IMR-90 (cell line): ENCODE results near the gene IGHMBP2.

Source experiments
- BHLHE40 ChIP-seq: fragments of 150-350 bp; IDR thresholded peaks from 2 replicates; pipeline ENCODE4 v1.6.1; 2016; ENCODE audit warnings: mild to moderate bottlenecking, low read depth, low read length
- CTCF ChIP-seq: conservative IDR thresholded peaks from 2 replicates; pipeline ENCODE4 v1.5.1; 2012; ENCODE audit warnings: mild to moderate bottlenecking, low read depth, low read length, improper control_type of control experiment
- ELK1 ChIP-seq: fragments of 150-350 bp; IDR thresholded peaks from 2 replicates; pipeline ENCODE4 v1.6.1; 2016; ENCODE audit warnings: low read depth, mild to moderate bottlenecking, low read length, moderate library complexity, borderline replicate concordance
- FOS ChIP-seq: fragments of 150-350 bp; IDR thresholded peaks from 2 replicates; pipeline ENCODE4 v1.6.1; 2016; ENCODE audit warnings: low read depth, low read length
- MAFK ChIP-seq: IDR thresholded peaks from 2 replicates; pipeline ENCODE4 v1.6.1; 2012; ENCODE audit warnings: low read depth, low read length, improper control_type of control experiment
- MAZ ChIP-seq: IDR thresholded peaks from 2 replicates; pipeline ENCODE4 v1.6.1; 2012; ENCODE audit warnings: low read depth, mild to moderate bottlenecking, low read length, improper control_type of control experiment, moderate library complexity, borderline replicate concordance
- POLR2A ChIP-seq: IDR thresholded peaks from 2 replicates; pipeline ENCODE4 v1.6.1; 2012; ENCODE audit warnings: mild to moderate bottlenecking, low read depth, low read length
- RAD21 ChIP-seq: IDR thresholded peaks from 2 replicates; pipeline ENCODE4 v1.6.1; 2012; ENCODE audit warnings: low read length, improper control_type of control experiment
- RFX5 ChIP-seq: IDR thresholded peaks from 2 replicates; pipeline ENCODE4 v1.8.0; 2012; ENCODE audit warnings: low read depth, mild to moderate bottlenecking, low read length, moderate library complexity
- SMC3 ChIP-seq: fragments of 150-350 bp; IDR thresholded peaks from 2 replicates; pipeline ENCODE4 v1.6.1; 2016; ENCODE audit warnings: low read depth, mild to moderate bottlenecking, antibody characterized with exemption, low read length, moderate library complexity
- USF2 ChIP-seq: fragments of 150-350 bp; IDR thresholded peaks from 2 replicates; pipeline ENCODE4 v1.6.1; 2017; ENCODE audit warnings: mild to moderate bottlenecking, antibody characterized with exemption, low read length, low read depth

GRCh38 chr11:68892576-68892975 is 11.1 kb upstream of the IGHMBP2 start:
- no peak for TF ChIP-seq RAD21
- no peak for TF ChIP-seq FOS
- TF ChIP-seq CTCF: no peak
- no peak for TF ChIP-seq RFX5
- no peak for TF ChIP-seq MAZ
- no peak for TF ChIP-seq POLR2A
- no peak for TF ChIP-seq SMC3
- TF ChIP-seq USF2: no peak
- TF ChIP-seq ELK1: no peak
- no peak for TF ChIP-seq MAFK
- no peak for TF ChIP-seq BHLHE40
